ENCODE measurements around the gene IGSF21. TPM values are rescaled to one million over a fixed set of nuclear protein-coding genes. Genes with fewer than 3 reads are reported as not detected.

IGSF21 gene
- total RNA-seq, 1 donor from 2014 or later = 4.4 TPM

DNA sequence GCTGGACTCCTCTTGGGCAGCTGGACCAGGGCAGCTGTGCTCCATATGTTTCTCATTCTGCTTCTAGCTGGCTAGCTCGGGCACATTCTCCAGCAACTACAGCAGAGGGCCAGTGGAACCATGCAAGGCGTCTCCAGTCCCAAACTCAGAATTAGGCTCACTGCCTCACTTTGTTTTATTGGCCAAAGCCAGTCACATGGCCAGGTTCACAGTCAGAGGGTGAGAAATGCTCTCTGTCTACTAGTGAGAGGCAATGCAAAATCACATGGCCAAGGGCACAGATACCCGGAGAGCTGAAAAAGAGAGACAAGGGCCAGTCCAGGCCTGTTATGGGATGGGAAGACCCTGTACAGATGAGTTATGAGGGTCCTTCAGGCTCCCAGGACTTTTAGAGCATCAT, 294.3 kb downstream of the IGSF21 start:
- Mint-ChIP-seq H3K9me3 (ENCODE audit: unreplicated experiment) (no peaks in the 10 kb centered on the region), H3K4me1 (ENCODE audit: unreplicated experiment) (peaks cover 6% of the 10 kb centered on the region), H3K4me3 (ENCODE audit: unreplicated experiment) (no peak overlapping the region), H3K27me3 (ENCODE audit: unreplicated experiment) (peaks cover 4% of the 10 kb centered on the region), H3K27ac (ENCODE audit: unreplicated experiment) (no peak overlapping the region), H3K36me3 (ENCODE audit: low read depth, unreplicated experiment) (no peaks in the 10 kb centered on the region)
- DNase-seq (ENCODE audit: low spot score) = no peak
- TF ChIP-seq, protein P1, sequence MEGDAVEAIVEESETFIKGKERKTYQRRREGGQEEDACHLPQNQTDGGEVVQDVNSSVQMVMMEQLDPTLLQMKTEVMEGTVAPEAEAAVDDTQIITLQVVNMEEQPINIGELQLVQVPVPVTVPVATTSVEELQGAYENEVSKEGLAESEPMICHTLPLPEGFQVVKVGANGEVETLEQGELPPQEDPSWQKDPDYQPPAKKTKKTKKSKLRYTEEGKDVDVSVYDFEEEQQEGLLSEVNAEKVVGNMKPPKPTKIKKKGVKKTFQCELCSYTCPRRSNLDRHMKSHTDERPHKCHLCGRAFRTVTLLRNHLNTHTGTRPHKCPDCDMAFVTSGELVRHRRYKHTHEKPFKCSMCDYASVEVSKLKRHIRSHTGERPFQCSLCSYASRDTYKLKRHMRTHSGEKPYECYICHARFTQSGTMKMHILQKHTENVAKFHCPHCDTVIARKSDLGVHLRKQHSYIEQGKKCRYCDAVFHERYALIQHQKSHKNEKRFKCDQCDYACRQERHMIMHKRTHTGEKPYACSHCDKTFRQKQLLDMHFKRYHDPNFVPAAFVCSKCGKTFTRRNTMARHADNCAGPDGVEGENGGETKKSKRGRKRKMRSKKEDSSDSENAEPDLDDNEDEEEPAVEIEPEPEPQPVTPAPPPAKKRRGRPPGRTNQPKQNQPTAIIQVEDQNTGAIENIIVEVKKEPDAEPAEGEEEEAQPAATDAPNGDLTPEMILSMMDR (IDR thresholded peaks at IDR 0.05; ENCODE audit: unreplicated experiment) = no peak

GRCh38 chr1:18404460-18404859, 296.9 kb downstream of the IGSF21 start:
- Mint-ChIP-seq H3K36me3 (ENCODE audit: low read depth, unreplicated experiment) (no peaks in the 10 kb centered on the region), H3K27ac (ENCODE audit: unreplicated experiment) (no peak overlapping the region), H3K4me1 (ENCODE audit: unreplicated experiment) (peaks cover 6% of the 10 kb centered on the region), H3K27me3 (ENCODE audit: unreplicated experiment) (peaks cover 6% of the 10 kb centered on the region), H3K4me3 (ENCODE audit: unreplicated experiment) (no peak overlapping the region), H3K9me3 (ENCODE audit: unreplicated experiment) (no peaks in the 10 kb centered on the region)
- TF ChIP-seq, protein P1 (IDR thresholded peaks at IDR 0.05; ENCODE audit: unreplicated experiment) = no peak
- no peak for DNase-seq (ENCODE audit: low spot score)

DNA sequence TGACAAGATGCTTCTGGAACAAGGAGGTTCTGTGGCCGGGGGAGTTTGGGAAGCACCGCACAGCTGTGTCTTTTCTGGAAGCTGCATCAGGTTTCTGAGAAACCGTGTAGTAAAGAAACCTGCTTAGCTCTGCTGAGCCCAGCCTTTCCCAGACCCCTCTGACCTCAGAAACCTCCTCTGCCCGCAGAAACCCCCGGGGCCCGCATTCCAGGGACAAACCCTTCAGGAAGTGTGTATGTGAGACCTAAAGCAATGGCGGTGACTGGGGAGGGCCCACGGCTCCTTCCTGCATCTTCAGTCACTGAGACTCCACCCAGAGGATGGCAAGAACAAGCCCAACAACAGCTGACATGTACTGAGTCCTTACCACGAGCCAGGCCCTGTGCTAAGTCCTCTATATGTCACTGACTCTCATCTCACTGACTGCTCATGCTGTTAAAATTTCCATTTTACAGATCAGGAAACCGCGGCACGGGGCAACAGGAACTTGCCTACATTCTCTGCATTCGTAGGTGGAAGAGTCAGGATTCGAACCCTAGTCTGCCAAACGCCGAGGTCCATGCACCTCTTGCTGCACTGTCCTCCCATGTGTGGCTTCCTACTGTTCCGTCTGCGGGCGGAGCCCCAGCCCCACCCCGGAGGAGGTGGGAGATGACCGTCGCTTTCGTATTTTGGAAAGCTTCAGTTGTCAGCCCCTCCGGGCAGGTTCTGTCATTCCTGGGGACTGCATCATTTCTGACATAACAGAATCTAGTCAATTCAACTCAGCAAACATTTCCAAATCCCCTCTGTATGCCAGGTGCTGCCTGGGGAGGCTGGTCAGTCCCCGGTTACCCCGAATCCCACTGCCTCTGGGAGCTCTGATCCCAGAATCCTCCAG, 299.8 kb downstream of the IGSF21 start:
- TF ChIP-seq, protein P1 (IDR thresholded peaks at IDR 0.05; ENCODE audit: unreplicated experiment) = no peak
- Mint-ChIP-seq H3K4me3 (ENCODE audit: unreplicated experiment) (no peak overlapping the region), H3K9me3 (ENCODE audit: unreplicated experiment) (peaks cover 4% of the 10 kb centered on the region)

DNA sequence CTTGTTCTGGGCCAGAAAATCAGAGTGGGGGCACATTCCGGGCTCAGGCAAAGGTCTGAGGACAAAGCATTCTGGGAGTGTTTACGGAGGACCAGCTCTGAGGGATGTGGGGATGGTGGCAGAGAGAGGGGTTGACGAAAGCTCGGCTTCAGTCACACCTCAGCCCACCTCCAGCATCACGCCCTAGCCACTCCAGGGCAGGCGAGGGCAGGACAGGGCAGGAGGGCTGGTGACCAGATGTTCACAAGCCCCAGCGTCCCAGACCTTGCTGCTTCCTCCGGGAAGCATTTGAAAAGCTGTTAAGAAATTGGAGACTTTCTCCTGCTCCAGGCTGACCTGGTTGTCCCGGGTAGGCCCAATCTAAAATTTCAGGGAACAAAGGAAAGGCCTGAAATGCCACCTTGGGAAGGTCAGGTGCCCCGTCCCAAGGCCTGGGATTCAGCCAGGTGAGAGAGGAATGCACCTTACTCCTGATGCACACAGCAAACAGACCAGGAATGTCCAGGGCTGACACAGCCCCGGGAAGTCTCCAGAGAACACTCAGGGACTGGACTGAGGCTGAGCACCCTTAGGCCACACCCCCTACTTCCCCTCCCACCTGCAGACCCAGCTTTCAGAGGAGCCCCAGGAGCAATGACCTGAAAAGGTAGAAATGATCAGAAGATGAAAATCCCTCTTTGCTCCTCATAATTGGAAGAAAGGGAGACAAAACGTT, 301.2 kb downstream of the IGSF21 start:
- peaks cover 8% of the 10 kb centered on the region for H3K9me3 Mint-ChIP-seq (ENCODE audit: unreplicated experiment)
- no peak for DNase-seq (ENCODE audit: low spot score)
- peaks cover 9% of the 10 kb centered on the region for H3K27me3 Mint-ChIP-seq (ENCODE audit: unreplicated experiment)
- no peaks in the 10 kb centered on the region for H3K4me1 Mint-ChIP-seq (ENCODE audit: unreplicated experiment)
- H3K27ac Mint-ChIP-seq (ENCODE audit: unreplicated experiment) = no peak overlapping the region
- TF ChIP-seq, protein P1 (IDR thresholded peaks at IDR 0.05; ENCODE audit: unreplicated experiment) = no peak
- H3K36me3 Mint-ChIP-seq (ENCODE audit: low read depth, unreplicated experiment) = peaks cover 6% of the 10 kb centered on the region
- H3K4me3 Mint-ChIP-seq (ENCODE audit: unreplicated experiment) = no peak overlapping the region

More for the DNA sequence above, 299.8 kb downstream of the IGSF21 start:
- Mint-ChIP-seq H3K4me1 (ENCODE audit: unreplicated experiment) (peaks cover 6% of the 10 kb centered on the region), H3K36me3 (ENCODE audit: low read depth, unreplicated experiment) (peaks cover 5% of the 10 kb centered on the region), H3K27me3 (ENCODE audit: unreplicated experiment) (peaks cover 6% of the 10 kb centered on the region), H3K27ac (ENCODE audit: unreplicated experiment) (no peak overlapping the region)
- DNase-seq (ENCODE audit: low spot score) = no peak
